ENCODE data around the gene MOK. TPM values are rescaled to one million over a fixed set of nuclear protein-coding genes. Genes with fewer than 3 reads are reported as not detected.
"Not testable (repeated sequence)": the region's sequence is repeated elsewhere in the genome, so short reads cannot be mapped to it uniquely, and the experiment has no call there.

MOK gene
- total RNA-seq, 1 donor from 2014 or later = 17.6 TPM

DNA sequence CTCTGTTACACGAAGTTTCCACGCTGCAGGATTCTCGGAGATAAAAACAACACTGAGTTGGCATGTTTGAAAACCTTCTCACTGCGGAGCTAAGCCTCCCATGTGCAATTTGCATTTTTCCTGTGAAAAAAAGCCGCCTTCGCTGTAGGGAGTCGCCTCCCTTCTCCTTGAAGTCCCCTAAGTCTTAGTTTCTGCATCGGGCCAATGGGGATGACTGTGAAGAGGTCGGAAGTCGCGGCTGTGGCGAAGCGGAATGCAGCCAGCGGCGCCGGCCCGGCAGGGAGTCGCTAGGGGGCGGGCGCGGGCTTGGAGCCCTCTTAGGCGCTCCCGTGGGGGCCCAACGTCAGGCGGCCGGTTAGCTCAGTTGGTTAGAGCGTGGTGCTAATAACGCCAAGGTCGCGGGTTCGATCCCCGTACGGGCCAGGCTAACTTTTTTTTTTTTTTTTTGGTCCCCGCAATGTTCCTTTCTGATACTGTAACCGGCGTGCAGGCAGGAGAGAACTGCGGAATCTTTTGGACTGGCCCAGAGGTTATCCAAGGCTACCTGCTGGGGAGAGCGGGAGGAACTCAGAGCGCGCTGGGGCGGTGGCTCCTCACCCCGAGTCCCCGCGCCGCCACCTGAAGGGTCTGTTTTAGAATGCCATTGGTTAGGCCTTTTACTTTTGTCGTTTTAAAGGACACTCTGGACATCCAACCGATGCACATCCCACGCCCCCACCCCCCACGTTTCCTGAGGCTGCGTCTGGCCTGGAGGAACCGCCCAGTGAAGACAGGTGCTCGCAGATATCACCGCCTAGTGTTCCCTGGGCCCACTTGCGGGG lies 12.0 kb upstream of the MOK start:
- peak; percentile 81 to 95 (median 84) for TF ChIP-seq CTCF (IDR thresholded peaks at IDR 0.05)
- H3K27me3 ChIP-seq = no peaks in the 10 kb centered on the region
- H3K27ac ChIP-seq = peak overlapping the region; percentile 69 to 79
- DNase-seq (ENCODE audit: low spot score in 2 of 2) = peak; percentile 60 to 97
- H3K9me3 ChIP-seq = no peaks in the 10 kb centered on the region
- no peaks in the 10 kb centered on the region for H3K36me3 ChIP-seq
- H3K4me1 ChIP-seq = peaks cover 11 to 30% of the 10 kb centered on the region in 2 donors
- intact Hi-C loops (cut with DNase I) = loop anchor here (5.0 to 10.0 kb wide), 6 partner anchors 180 to 1238 kb away; partner anchors contain the start of genes DYNC1H1, EIF5, RCOR1 and WDR20
- H3K4me3 ChIP-seq = peak overlapping the region; percentile 51 to 66

GRCh38 chr14:102316338-102316742 lies 11.4 kb upstream of the MOK start:
- DNase-seq (ENCODE audit: low spot score in 2 of 2) = peak in 1 of 2 donors; percentile 77
- Histone ChIP-seq H3K27me3 (no peaks in the 10 kb centered on the region), H3K4me1 (peaks cover 11 to 30% of the 10 kb centered on the region in 2 donors), H3K4me3 (peak overlapping the region; percentile 51 to 66), H3K27ac (peak overlapping the region; percentile 40 to 79), H3K36me3 (no peaks in the 10 kb centered on the region), H3K9me3 (no peaks in the 10 kb centered on the region)
- intact Hi-C loops (cut with DNase I) = loop anchor here (5.0 to 10.0 kb wide), 6 partner anchors 179 to 1238 kb away; partner anchors contain the start of genes DYNC1H1, EIF5, RCOR1 and WDR20
- TF ChIP-seq CTCF (IDR thresholded peaks at IDR 0.05) = no peak

DNA sequence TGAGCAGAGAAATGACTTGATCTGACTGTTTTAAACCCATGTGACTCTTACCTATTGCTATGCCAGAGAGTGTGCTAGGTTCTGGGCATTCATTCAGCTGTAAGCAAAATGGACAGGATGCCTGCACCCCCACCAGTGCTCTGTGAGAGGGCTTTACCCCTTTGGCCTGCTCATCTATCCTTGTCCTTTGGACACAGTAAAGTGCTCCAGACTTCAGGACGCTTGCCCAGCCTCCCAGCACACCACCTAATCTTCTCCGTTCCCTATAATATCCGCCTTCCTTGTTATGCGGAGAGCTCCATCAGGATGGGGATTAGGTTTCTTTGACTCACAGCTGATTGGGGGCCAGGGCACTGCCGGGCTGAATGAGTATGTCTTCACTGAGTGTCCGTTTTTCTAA lies 10.2 kb upstream of the MOK start:
- intact Hi-C loops (cut with DNase I) = loop anchor here (5.0 to 10.0 kb wide), 6 partner anchors 178 to 1240 kb away; partner anchors contain the start of genes DYNC1H1, EIF5, RCOR1 and WDR20

DNA sequence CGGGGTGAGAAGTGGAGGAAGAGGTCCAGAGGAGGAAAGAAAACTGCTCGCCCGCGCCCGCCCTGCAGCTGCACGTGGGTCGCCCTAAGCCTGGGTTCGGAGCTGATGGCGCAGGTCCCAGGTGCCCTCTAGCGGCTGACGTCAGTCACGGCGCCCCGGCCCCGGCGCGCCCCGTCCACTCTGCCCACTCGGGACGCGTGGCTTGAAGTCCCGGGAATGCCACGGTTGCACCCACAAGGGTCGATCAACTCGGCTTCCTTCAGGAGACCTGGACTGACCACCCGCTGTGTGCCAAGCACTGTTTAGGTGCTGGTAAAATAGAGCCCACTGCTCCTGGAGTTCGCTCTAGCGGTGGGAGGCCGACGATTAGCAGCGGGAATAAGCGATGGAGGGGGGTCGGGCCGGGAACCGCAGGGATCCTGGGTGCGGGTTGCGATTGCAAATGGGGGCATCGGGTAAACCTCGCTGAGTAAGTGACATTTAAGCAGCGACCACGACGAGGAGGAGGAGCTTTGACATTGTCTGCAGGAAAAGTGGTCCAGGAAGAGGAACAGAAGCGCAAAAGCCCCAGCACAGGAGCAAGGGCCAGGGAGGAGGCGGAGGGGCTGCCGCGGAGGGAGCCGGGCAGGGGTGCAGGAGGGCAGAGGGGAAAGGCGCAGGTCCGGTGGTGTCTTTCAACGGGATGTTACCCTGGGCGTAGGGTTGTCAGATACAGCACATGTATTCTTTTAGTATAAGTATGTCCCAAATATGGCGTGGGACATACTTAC lies 9.5 kb upstream of the MOK start:
- Histone ChIP-seq H3K36me3 (no peaks in the 10 kb centered on the region), H3K4me3 (peak overlapping the region; percentile 55 to 59), H3K9me3 (no peaks in the 10 kb centered on the region), H3K27ac (peak overlapping the region in 1 of 2 donors; percentile 51), H3K27me3 (no peaks in the 10 kb centered on the region), H3K4me1 (peaks cover 3 to 22% of the 10 kb centered on the region in 2 donors)
- TF ChIP-seq CTCF (IDR thresholded peaks at IDR 0.05) = peak; percentile 93 to 96 (median 95)
- DNase-seq (ENCODE audit: low spot score in 2 of 2) = peak; percentile 28 to 91
- intact Hi-C loops (cut with DNase I) = loop anchor here (1.0 to 10.0 kb wide), 8 partner anchors 9 to 1240 kb away; partner anchors contain the start of genes DYNC1H1, EIF5, MOK and RCOR1

More for the DNA sequence above, 10.2 kb upstream of the MOK start:
- Histone ChIP-seq H3K9me3 (no peaks in the 10 kb centered on the region), H3K36me3 (no peaks in the 10 kb centered on the region), H3K27ac (no peak overlapping the region), H3K4me3 (no peak overlapping the region), H3K4me1 (peaks cover 5 to 23% of the 10 kb centered on the region in 2 donors), H3K27me3 (no peaks in the 10 kb centered on the region)
- DNase-seq (ENCODE audit: low spot score in 2 of 2) = no peak
- TF ChIP-seq CTCF (IDR thresholded peaks at IDR 0.05) = no peak

- H3K27ac ChIP-seq = no peak overlapping the region
- H3K36me3 ChIP-seq = no peaks in the 10 kb centered on the region
- H3K9me3 ChIP-seq = no peaks in the 10 kb centered on the region
- H3K4me3 ChIP-seq = no peak overlapping the region
- H3K27me3 ChIP-seq = no peaks in the 10 kb centered on the region
- no peak for TF ChIP-seq CTCF (IDR thresholded peaks at IDR 0.05)
- no peak for DNase-seq (ENCODE audit: low spot score in 2 of 2)
- intact Hi-C loops (cut with DNase I) = no loop called here
- peaks cover 0 to 7% of the 10 kb centered on the region in 2 donors for H3K4me1 ChIP-seq
These were observed 1.3 kb downstream of the MOK start for GRCh38 chr14:102303664-102304063.

DNA sequence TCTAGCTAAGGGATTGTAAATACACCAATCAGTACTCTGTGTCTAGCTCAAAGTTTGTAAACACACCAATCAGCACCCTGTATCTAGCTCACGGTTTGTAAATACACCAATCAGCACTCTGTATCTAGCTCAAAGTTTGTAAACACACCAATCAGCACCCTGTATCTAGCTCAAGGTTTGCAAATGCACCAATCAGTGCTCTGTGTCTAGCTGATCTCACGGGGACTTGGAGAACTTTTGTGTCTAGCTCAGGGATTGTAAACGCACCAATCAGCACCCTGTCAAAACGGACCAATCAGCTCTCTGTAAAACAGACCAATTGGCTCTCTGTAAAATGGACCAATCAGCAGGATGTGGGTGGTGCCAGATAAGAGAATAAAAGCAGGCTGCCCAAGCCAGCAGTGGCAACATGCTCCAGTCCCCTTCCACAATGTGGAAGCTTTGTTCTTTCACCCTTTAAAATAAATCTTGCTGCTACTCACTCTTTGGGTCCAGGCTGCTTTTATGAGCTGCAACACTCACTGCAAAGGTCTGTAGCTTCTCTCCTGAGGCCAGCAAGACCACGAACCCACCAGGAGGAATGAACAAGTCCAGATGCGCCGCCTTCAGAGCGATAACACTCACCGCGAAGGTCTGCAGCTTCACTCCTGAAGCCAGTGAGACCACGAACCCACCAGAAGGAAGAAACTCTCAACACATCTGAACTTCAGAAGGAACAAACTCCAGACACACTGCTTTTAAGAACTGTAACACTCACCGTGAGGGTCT lies 6.5 kb downstream of the MOK start:
- intact Hi-C loops (cut with DNase I); H3K27me3 ChIP-seq; H3K27ac ChIP-seq; H3K9me3 ChIP-seq; H3K4me1 ChIP-seq; H3K4me3 ChIP-seq; H3K36me3 ChIP-seq: not testable (repeated sequence)
- peak in 1 of 2 donors; percentile 33 for DNase-seq (ENCODE audit: low spot score in 2 of 2)
